Dermis blood vessel endothelial cell (primary cell): ENCODE measurements around the gene SH3GL1. TPM values are rescaled to one million over a fixed set of nuclear protein-coding genes. Genes with fewer than 3 reads are reported as not detected.

ENCODE experiments used
- DNase-seq: peaks from one replicate; pipeline ENCODE4 v3.0.0; 2010
- total RNA-seq: library from RNA; depleted of rRNA; stranded (reverse); fragments of >200 nt; gene quantifications from 2 replicates; pipeline ENCODE4 v1.2.3, GENCODE V29; 2014

Gene SH3GL1
- total RNA-seq, 1 donor from 2014 or later, result 38.6 TPM

DNA sequence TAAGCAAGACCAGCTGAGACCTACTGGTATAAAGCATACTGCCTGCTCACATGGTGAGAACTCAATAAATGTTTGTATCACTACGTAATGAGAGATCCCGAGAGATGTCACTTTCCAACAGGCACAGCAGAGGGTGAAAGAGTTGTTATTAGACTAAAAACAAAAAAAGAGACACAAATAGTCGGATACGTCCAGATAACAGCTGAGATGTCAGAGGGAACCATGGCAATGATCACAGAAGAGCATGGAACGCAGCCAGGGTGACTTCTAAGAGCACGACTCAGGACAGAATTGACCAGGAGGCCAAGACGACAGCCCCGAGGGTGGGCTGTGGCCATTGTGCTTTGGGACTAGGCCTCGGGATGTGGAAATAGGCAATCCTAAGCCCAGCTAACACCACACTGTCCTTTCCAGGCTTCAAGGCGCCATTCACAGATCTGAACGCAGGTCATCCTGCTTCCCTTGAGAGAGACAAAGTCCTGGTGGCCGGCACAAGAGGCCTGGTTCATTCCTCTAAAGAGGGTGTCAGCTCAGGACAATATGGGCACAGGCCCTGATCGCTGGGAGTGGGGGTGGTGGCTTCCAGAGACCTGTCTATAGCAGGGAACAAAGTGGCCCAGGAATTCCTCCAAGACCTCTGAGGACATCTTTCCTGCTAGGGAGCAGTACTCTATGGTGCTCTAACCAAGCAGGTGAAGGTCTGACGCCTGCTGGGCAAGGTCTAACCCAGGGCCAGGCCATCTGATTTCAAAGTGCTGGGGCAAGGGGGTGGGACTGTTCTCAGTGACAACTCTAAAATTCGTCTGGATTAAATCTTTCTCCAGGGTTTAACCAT lies 3.2 kb downstream of the SH3GL1 start:
- no peak for DNase-seq

DNA sequence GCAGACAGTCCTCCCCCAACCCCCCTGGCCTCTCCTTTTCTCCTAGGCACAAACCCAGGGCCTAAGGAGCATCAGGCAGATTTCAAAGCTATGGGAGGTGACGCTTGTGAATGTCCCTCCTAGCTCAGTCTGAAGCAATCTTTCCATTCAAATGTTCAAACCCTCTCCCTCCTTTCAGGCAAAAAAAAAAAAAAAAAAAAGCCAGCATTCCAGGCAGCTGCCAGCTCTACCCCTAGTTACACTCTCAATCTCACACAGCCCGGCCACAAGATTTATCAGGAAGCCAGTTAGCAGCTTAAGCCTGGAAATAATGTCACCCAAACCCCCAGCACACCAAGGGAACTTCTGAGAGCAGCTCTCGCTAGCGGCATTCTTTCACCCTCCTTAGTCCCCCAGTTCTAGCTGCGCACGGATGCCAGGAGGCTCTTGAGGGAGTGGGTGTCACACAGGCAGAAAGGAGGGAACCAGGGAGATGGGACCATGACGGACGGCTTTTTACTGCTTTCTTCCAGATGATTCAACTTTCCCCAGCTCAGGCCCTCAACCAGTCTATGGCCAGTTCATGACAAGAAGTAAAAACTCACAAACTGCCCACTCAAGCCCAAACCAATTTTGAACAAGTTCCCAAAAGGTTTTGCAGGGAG lies 6.3 kb downstream of the SH3GL1 start:
- peak; percentile 56 for DNase-seq

DNA sequence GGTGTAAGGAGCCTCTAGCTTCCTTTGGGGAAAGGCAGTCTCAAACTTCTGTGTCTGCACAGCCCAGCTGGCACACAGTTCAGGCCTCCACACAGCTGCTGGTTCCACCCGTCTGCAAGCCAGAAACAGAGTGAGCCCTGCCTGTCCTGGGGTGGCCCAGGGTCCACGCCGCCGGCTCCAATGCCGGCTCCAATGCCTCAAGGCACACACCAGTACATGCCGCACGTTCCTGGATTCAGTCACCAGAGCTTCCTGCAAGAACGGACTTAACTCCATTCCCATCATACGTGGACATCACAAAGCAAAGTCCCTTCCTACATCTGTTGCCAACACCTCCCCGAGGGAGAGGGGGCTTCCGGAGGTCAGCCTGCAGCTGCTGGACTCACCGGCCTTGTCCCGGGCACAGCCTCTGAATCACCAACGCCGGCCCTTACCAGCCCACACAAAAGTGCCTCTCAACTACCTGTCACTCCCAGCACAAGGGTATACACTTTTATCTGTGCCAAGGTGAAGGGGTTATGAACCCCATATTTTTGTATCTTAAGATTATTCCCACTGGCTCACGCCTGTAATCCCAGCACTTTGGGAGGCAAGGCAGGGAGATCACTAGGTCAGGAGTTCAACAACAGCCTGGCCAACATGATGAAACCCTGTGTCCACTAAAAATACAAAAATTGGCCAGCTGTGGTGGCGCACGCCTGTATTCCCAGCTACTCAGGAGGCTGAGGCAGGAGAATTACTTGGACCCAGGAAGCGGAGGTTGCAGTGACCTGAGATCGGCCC lies 8.5 kb downstream of the SH3GL1 start:
- peak; percentile 100 for DNase-seq

DNA sequence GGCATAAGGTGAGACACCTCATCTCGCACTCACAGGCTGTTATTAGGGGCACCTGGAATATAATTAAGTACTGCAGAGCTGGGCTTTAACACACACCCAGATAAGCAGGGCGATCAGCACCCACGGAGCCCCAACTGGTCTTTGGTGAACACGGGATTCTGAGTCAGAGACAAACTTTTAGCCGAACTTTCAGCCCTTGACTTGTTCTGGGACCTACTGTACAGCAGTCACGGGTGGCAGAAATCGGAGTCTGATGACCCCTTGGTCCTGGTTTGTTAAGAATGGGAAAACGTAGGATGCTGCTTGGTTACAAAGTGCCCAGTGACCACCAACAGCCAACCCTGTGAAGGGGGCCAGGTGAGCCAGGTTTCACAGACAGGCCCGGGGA lies 9.0 kb downstream of the SH3GL1 start:
- peak; percentile 45 for DNase-seq

DNA sequence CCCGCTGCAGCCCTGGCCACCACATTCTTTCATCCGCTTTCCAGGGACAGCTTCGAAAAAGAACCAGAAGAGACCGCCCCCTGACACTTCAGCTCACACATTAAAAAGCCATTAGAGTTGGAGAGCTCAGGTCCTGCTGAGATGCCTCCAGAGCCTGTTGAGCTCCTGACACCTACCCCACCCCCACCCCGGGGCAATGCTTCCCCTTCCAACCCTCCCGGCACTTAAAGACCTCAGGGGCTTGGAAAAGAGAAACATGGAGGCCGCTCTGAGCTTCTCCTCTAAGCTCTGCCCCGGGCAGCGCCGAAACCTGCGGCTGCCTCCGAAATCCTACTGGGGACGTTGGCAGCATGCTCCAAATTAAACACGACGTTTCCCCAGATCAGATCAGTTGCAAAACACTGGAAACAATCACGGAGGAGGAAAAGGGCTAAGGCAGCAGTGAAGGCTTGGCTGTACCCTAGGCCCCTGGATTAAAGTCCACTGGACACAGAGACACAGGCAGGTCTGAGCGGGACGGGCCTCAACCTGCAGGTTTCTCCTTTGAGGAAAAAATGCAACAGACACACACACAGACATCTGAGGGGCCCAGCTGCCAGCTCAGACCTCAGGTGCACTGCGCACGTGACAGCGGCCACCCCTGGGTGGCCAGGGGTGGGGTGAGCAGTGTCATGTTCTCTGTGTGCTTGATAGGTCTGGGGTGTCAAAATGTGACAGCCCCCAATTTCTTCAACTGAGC lies 9.6 kb downstream of the SH3GL1 start:
- DNase-seq, result peak; percentile 54

DNA sequence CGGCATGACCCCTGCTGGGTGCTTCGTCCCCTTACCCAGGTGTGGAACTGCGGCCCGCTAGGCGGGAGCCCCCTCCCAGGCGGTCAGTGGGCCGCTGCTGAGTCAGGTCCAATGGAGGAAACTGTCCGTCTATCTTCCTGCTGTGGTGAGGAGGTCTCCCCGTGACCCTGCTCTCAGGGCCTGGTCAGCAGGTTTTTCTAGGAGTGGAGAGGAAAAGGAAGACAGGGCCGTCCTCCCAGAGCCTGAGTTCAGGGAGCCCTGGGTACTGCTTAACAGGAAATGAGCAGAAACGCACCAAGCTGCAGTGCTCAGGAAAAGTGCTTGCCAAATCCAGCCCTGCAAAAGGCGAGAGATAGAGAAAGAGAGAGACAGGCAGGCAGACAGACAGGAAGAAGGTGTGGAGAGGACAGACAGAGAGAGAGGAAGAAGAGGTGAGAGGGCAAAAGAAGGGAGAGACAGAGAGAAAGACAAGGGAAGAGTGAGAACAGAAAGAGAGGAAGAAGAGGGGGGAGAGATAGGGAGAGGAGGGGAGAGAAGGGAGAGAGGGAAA lies 10.3 kb downstream of the SH3GL1 start:
- DNase-seq, result peak; percentile 85

DNA sequence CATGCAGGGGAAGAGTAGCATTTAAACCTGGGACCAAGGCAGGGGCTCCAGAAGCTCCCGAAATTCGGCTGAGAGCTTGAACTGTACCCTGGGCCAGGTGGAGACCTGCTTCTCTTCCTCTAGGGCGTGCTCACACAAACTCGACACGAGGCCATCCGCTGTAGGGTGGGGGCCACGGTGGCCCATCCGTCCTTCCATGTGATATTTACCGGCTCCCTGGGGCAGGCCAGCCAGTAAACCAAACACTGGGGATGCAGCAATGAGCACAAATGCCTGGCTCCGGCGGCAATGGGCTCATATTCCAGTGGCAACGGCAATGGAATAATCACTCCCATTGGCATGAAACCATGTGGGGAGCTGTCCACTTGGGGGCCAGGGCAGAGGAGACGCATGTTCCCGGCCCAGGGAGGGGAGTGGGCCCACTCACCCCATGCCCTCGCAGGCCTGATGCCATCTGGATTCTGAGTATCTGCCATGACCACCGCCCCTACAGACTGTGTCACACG lies 10.8 kb downstream of the SH3GL1 start:
- DNase-seq, result peak; percentile 52

DNA sequence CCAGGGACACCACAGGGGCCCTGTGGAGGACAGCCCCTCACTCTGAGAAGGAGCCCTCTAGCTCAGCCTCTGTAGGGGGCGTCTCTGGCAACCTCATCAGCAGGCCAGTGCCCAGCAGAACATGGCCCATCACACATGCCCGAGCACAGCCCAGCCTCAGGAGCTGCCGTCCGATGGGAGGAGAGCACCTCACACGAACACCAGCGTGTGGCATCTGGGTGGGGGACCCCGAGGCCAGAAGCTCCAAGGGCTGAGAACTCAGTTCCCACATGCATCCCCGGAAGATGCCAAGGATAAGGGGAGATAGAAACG lies 11.3 kb downstream of the SH3GL1 start:
- no peak for DNase-seq

DNA sequence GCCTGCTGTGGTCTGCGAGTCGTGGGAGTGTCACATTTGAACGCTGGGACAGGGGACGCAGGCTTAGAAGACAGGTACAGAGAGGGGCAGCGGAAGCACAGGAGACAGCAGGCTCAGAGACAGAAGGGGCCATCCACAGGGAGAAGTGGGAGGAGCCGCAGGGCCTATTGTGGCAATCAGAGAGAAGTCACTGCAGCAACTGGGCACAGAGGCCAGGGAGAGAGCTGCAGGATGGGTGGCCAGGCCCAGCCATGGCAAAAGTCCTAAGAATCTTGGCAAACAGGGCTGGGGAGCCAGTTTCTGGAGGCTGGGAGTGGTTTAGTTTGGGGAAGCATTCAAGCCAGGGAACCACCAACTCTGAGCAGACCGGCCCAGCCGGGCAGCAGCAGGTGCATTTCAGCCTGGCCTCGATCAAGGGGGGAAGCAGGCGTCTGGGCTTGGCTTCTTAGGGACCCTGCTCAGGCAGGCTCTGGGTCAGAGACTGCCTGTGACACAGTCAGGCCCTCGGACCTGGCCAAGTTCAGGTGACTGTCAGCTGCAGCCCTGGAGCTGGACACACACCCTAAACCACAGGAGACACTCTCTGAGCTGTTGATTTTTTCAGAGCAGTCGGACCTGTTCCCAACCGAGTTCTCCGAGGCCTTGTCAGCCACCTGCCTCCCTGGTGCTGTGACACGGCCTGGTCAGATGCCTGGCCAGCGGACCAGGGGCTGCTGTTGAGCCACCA lies 11.8 kb downstream of the SH3GL1 start:
- DNase-seq, result no peak

DNA sequence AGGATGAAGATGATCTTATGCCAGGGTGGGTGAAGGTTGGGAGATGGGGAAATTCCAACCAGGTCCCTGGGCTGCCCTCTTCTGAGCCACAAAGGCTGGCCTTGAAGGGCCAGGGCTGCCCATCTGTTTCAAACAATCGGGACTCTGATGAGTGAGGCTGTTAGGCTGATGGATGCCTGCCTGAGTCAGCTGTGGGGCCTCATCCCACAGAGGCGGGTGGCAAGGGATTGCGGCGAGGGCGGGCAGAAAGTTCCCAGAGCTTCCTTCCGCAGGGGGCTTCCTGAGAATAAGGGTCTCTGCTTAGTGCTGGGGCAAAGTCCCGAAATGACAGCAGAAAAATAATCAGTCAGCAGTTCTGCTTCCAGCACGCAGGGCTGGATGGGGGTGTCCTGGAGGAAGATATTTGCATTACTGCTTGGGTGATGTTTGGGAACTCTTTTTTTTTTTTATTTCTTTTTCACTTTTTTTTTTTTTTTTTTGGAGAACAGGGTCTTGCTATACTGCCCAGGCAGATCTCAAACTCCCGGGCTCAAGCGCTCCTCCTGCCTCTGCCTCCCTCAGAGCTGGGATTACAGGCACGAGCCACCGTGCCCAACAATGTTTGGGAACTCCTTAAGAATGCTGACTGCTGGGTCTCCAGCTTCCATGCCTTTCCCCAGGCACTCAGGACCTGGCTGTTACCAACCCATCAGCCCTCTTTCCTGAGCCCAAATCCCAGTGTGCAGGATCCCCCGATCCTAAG lies 14.1 kb downstream of the SH3GL1 start:
- DNase-seq, result peak; percentile 71

DNA sequence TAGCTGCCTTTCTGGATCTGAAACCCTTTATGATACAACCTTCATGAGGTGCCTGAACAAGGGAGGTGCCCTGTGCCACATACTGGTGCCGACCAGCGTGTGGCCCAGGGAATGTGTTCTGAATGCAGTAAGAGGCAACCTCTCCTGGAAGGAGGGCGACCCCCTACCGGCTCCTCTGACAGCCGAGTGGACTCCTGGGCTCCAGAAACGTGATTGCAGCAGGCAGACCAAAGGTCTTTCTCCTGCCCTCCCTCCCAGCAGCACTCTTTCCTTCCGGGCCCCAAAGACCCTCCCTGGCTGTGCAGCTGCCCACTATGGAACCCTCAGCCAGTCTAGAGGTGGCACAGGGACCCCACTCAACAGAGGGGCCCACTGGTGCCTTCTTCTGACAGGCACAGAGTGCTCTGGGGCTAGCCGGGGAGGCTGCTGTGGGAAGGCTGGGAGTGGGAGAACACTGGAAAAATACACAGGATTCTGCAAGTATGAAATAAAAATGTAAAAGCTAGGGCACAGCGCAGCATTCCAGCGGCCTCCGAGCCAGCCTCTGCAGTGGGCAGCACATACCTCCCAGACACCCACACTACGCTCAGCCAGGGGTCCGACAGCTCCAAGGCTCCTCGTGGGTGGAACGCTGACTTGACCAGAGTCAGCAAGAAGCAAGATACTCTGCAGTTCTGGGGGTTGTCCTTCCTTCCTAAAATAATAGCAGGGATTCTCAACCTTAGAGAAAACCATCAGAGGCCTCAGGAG lies 14.9 kb downstream of the SH3GL1 start:
- no peak for DNase-seq

DNA sequence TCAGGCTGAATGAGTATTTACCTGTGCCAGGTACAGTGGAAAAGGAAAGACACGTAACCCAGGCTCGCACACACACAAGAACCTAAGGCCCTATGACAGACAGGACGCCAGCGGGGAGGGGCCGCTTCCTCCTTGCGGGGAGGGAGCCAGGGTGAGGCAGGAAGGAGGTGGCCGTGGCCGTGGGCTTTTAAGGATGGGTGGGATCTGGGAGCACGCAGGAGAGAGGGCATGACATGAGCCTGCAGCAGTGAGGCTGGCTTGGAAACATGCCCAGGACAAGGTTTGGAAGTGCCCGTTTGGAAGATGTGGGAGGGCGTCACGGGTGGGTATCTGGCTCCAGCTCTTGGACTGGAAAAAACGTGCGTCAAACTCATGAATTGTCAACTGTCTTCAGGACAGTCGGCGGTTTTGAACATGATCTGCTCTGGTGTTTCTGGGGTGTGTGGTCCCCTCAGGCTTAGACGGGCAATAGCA lies 20.1 kb downstream of the SH3GL1 start:
- peak; percentile 50 for DNase-seq

DNA sequence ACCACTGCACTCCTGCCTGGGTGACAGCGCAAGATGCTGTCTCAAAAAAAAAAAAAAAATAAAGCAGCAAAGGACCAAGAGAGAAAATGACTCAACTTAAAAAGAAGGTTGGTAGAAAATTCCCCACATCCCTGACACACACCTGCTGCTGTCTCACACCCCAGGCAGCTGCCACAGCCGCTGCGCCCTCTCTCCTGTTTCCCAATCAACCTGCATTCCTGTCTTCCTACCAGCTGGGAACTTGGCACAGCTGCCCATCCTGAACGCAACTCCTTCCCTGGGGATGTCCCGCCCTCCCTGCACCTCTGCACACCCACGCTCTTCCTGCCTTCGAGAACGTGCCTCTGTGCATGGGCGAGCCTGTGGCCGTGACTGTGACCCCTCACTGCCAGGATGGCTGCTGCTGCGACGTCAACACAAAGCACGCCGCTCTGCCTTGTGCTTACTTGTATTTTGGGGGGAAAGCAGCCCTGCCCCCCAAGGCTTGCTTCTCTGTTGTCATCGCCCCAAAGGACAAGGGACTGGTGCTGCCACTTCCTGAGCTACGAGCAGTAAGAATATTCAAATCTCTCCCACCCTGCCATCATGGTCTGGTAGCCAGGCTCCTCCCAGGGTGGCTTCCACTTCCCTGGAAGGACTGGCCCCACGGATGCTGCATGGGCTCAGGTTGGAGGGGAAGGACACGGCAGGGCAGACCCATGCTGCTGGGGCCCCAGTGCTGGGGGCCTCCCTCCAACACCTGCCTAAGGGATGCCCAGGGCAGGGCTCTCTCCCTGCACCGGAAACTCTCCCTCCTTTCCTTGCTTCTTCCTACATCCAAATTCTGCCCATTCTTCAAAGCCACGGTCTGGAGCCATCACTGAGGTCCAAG lies 20.7 kb downstream of the SH3GL1 start:
- DNase-seq, result peak; percentile 75

DNA sequence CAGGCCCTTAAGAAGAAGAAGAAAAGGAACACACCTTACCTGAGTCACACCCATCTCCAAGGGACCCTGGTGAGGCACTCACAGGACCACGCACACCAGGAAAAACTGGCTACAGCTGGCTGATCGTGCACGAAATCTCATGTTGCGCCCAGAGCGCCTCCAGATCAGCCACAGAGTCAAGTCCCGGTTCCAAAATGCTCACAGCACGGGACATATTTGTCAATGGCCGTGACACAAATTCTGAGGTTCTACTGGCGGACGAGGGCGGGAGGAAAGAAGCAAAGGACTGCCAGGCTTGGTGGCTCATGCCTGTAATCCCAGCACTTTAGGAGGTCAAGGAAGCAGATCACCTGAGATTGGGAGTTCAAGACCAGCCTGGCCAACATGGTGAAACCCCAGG lies 21.5 kb downstream of the SH3GL1 start:
- no peak for DNase-seq

DNA sequence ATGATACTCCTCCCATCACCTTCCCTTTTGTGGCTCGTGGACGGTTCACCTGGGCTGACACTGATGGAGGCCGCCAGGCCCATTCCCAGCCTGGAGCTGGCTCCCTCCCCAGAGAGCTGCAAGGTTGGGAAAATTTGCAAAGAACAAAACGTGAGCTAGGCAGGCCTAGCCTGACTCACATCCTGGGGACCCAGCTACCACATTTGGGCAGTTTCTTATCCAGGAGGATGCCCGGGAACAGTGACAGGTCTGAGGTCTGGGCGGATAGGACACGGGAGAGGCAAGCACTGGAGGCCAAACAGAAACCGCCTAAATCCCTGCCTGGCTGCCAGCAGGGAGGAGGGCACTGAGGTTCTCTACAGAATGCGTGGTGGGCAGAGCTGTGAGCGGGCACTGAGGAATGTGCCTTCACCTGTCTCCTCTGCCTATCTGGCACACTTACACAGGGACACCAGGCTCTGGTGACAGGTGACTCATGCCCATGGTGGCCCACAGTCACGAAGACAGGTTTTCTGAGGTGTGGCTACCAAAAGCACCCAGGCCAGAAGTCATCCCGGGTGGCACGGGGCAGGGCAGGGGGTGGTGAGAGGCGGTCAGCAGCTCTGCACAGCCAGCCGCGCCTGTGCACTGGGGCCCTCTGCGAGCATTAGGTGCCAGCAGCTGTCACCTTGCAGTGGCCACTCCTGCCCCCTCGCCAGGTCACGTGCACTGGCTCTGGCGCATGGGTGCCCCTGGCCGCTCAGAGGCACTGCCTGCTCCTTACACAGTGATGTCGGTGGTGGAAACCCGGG lies 23.2 kb downstream of the SH3GL1 start:
- DNase-seq, result no peak

DNA sequence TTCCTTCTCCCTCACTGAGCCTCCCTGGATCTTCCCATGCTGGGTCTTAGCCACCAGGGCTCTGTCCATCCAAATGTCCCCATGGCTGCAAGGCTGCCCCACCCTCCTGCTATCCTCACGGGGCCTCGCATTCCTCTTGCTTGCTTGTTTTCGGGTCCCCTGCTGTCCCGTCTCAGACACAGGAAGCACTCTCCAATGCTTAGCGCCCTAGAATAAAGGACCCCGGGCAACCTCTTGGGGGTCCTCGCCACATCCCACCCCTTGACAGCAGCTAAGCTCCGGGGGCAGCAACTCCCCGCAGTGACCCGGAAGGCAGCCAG lies 23.7 kb downstream of the SH3GL1 start:
- DNase-seq, result no peak

DNA sequence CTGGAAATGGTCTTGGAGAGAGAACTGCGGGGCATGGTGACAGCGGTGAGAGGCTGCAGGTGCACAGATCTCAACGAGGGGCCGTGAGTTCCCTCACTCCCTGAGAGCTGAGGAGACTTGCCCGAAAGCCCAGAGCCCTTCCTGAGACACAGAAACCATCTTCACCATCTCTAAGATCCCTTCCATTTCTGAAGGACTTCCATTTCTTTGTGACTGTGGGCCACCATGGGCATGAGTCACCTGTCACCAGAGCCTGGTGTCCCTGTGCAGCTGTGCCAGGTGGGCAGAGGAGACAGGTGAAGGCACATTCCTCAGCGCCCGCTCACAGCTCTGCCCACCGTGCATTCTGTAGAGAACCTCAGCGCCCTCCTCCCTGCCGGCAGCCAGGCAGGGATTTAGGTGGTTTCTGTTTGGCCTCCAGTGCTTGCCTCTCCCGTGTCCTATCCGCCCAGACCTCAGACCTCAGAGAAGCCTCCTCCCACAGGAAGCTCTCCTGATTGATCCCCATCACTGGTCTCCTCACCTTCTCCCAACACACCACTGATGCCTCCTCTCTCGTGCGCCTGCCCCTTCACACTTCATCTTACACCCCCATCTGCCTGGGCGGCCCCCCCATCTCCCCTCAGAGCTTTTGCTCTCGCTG lies 24.2 kb downstream of the SH3GL1 start:
- no peak for DNase-seq
